ENCODE data around the gene TMEM271.
"Not testable (repeated sequence)": the region's sequence is repeated elsewhere in the genome, so short reads cannot be mapped to it uniquely, and the experiment has no call there.

Gene TMEM271

GRCh38 chr4:578451-579443 is 2.7 kb upstream of the TMEM271 start:
- no peak for DNase-seq

- DNase-seq, result no peak
Observed at GRCh38 chr4:577499-578450, 1.7 kb upstream of the TMEM271 start.

- no peak for DNase-seq
Observed at GRCh38 chr4:576991-577498, 950 bp upstream of the TMEM271 start.

- DNase-seq, result no peak
Observed at GRCh38 chr4:575281-576141, 584 bp downstream of the TMEM271 start.

- DNase-seq, result no peak
Observed at GRCh38 chr4:574346-575161, 1.5 kb downstream of the TMEM271 start.

GRCh38 chr4:573122-573892 is 2.8 kb downstream of the TMEM271 start:
- DNase-seq, result no peak

GRCh38 chr4:572594-572993 is 3.5 kb downstream of the TMEM271 start:
- no peak for DNase-seq

- DNase-seq, result no peak
Observed at GRCh38 chr4:571838-572572, 4.1 kb downstream of the TMEM271 start.

GRCh38 chr4:570754-571153 is 5.3 kb downstream of the TMEM271 start:
- no peak for DNase-seq

GRCh38 chr4:569958-570667 is 6.0 kb downstream of the TMEM271 start:
- no peak for DNase-seq

- no peak for DNase-seq
Observed at GRCh38 chr4:568962-569361, 7.1 kb downstream of the TMEM271 start.

GRCh38 chr4:568351-568652 is 7.8 kb downstream of the TMEM271 start:
- no peak for DNase-seq

GRCh38 chr4:567457-568350 is 8.4 kb downstream of the TMEM271 start:
- no peak for DNase-seq

- DNase-seq, result no peak
Observed at GRCh38 chr4:566508-567295, 9.4 kb downstream of the TMEM271 start.

- DNase-seq, result no peak
Observed at GRCh38 chr4:566035-566434, 10.1 kb downstream of the TMEM271 start.

- DNase-seq, result not testable (repeated sequence)
Observed at GRCh38 chr4:565614-566013, 10.5 kb downstream of the TMEM271 start.

GRCh38 chr4:562458-562857 is 13.6 kb downstream of the TMEM271 start:
- DNase-seq, result not testable (repeated sequence)

Data from activated CD4-positive, CD25-positive, alpha-beta regulatory T cell treated with anti-CD3 and anti-CD28 coated beads, Interleukin-2, amount 50 U/mL, for 72 hours (primary cell).